Activated naive CD4-positive, alpha-beta T cell treated with anti-CD3 and anti-CD28 coated beads, Interleukin-2, amount 10 ng/mL, durations not matched to agents 7 days and 5 days (primary cell): Measurements from ENCODE around the gene SPATA24.
"Not testable (repeated sequence)": the region's sequence is repeated elsewhere in the genome, so short reads cannot be mapped to it uniquely, and the experiment has no call there.

Experiments
- CTCF ChIA-PET: fragments of 350-600 bp; sonication (Branson Sonifier 250); formaldehyde crosslinking; loops from one replicate; lab custom pipeline; 2021; ENCODE audit warnings: antibody characterized with exemption; lab: Charles Lee
- DNase-seq: peaks from one replicate; pipeline ENCODE4 v3.0.0-alpha.2; 2020
- H3K27ac Mint-ChIP-seq: one replicate; pipeline ENCODE4 v1.8.0; 2021; ENCODE audit warnings: mild to moderate bottlenecking, moderate library complexity, mixed read lengths
- H3K27me3 Mint-ChIP-seq: one replicate; pipeline ENCODE4 v1.8.0; 2021; ENCODE audit warnings: mild to moderate bottlenecking, mixed read lengths
- H3K36me3 Mint-ChIP-seq: one replicate; pipeline ENCODE4 v1.8.0; 2021; ENCODE audit warnings: mixed read lengths
- H3K4me1 Mint-ChIP-seq: one replicate; pipeline ENCODE4 v1.8.0; 2021; ENCODE audit warnings: mixed read lengths
- H3K4me3 Mint-ChIP-seq: one replicate; pipeline ENCODE4 v1.8.0; 2021; ENCODE audit warnings: mild to moderate bottlenecking, moderate library complexity, mixed read lengths
- H3K9me3 Mint-ChIP-seq: one replicate; pipeline ENCODE4 v1.8.0; 2021; ENCODE audit warnings: mixed read lengths

Gene SPATA24

GRCh38 chr5:139354186-139354585, 49.7 kb downstream of the SPATA24 start:
- H3K27ac Mint-ChIP-seq = no peak overlapping the region
- CTCF ChIA-PET = no interaction called here
- peaks cover 5% of the 10 kb centered on the region for H3K4me1 Mint-ChIP-seq
- DNase-seq = no peak
- H3K9me3 Mint-ChIP-seq = peaks cover 5% of the 10 kb centered on the region
- no peak overlapping the region for H3K4me3 Mint-ChIP-seq
- H3K36me3 Mint-ChIP-seq = peaks cover 30% of the 10 kb centered on the region
- no peaks in the 10 kb centered on the region for H3K27me3 Mint-ChIP-seq

GRCh38 chr5:139347863-139348262, 56.0 kb downstream of the SPATA24 start:
- H3K9me3 Mint-ChIP-seq, H3K27ac Mint-ChIP-seq, CTCF ChIA-PET, H3K27me3 Mint-ChIP-seq, H3K4me3 Mint-ChIP-seq, DNase-seq: not testable (repeated sequence)
- Mint-ChIP-seq H3K36me3 (peaks cover 35% of the 10 kb centered on the region), H3K4me1 (peaks cover 28% of the 10 kb centered on the region)
